Measurements from ENCODE around the gene TSTD2.
A peak's percentile ranks its signal among the peaks of the same experiment; 100 is the strongest.
"Not testable (repeated sequence)": the region's sequence is repeated elsewhere in the genome, so short reads cannot be mapped to it uniquely, and the experiment has no call there.

The TSTD2 gene

DNA sequence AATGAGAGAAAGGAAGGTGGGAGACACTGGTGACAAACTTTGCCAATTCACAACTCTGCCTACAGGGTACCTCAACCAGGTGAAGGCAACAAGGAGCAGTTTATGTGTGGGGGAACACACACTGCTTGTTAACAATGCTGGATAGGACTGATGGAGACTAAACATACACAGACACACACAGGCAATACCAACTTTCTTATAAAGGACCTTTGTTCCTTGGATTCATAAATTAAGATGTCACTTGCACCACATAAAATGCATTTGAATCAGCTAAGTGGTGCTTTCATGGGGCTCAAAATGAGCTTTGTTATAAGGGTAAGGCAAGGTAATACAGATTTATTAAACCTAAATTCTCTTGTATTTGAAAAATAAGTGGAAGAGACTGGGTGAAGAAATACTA, 4.0 kb downstream of the TSTD2 start:
- DNase-seq = no peak

DNA sequence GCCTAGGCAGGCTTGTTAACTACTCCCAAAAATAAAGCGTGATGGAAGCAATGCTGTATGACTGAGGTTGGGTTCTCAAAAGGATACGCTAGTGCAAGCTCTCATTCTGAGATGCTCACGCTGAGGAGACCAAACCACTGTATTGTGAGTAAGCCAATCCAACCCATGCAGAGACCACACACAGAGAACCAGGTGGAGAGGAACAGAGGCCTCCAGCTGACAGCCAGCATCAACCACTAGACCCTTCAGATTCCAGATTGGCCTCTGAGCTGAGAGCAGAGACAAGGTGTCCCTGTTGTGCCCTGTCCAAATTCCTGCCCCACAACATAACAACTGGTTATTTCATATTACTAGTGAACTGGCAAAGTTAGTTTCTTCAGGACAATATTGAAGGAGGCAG, 4.5 kb downstream of the TSTD2 start:
- no peak for DNase-seq

DNA sequence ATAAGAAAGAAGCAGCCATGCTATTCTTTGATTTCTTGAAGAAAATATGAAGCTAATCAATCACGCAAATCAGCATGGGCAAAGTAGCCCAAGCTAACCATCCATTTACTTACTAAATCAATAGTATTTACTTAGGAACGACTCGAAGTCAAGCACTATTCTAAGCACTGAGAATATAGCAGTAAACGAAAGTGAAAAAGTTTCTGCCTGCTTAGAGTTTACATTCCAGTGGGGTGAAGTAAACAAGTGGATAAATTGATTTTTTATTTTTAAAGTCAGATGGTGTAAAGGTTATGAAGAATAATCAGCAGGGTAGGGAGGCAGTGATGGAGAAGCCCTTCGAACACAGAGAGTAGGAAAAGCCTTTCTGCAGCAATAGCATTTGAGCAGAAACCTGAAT, 5.5 kb downstream of the TSTD2 start:
- no peak for DNase-seq

DNA sequence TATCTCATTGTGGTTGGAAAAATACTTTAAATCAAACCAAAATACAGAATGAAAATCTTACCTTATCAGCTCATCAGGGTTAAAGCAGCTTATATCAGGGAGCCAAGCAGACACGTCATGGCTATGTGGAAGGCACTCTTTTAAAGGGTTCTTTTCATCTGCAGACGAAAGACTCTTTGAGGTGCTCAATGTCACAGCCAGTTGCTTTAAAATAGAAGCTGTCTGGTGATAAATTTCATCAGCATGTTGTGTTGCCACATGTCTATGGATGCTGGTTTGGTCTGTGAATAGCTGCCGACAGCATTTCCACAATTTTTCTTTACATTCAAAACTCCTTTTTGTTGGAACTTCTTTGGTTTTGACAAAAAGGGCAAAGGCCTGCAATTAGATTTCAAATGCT, 7.5 kb downstream of the TSTD2 start:
- DNase-seq = no peak

DNA sequence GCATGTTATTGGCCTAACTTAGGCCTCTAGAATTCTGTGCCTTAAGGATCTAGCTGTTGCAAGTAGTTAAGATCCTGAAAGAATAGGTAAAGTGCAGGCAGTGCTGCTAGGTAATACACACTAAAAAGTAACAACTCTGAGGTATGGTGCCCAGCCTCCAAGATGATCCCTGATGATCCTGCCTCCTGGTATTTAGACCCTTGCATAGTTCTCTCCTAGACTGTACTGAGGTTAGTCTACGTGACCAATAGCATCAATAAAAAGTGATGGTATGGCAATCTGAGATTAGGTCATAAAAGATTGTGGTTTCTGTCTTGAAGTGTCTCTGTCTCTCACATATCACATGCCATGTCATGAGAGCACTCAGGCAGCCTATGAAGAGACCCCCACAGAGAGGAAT, 9.2 kb downstream of the TSTD2 start:
- DNase-seq = no peak

DNA sequence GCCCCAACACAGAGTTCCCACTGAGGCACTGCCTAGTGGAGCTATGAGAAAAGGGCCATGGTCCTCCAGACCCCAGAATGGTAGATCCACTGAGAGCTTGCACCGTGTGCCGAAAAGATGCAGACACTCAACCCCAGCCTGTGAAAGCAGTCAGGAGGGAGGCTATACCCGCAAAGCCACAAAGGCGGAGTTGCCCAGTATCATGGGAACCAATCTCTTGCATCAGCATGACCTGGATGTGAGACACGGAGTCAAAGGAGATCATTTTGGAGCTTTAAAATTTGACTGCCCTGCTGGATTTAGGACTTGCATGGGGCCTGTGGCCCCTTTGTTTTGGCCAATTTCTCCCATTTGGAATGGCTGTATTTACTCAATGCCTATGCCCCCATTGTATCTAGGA, 10.7 kb downstream of the TSTD2 start:
- DNase-seq = not testable (repeated sequence)

DNA sequence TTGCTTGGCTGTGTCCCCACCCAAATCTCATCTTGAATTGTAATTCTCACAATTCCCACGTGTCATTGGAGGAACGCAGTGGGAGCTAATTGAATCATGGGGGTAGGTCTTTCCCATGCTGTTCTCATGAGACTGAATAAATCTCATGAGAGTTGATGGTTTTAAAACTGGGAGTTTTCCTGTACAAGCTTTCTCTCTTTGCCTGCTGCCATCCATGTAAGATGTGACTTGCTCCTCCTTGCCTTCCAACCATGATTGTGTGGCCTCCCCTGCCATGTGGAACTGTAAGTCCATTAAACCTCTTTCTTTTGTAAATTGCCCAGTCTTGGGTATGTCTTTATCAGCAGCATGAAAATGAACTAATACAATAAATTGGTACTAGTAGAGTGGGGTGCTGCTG, 13.1 kb downstream of the TSTD2 start:
- not testable (repeated sequence) for DNase-seq

DNA sequence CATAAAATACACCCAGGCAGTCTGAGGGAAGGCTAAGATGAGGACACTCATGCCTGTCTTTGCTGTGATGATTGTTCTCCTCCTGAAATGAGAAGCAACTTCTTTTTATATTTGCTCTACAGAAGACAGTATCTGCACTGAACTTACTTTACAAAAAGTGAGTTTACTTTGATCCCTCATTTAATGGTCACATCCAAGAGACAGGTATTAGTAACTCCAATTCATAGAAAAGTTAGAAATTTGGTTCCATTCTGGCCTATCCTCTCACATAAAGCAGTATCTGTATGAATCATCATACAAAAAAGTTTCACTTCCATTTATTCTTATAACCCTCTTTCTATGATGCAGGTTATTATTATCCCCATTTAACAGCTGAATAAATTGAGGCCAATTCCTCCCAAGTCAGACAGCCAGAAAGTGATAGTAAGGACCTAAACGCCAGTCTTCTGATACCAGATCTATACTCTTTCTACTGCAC, 15.2 kb downstream of the TSTD2 start:
- peak; percentile 49 for DNase-seq

DNA sequence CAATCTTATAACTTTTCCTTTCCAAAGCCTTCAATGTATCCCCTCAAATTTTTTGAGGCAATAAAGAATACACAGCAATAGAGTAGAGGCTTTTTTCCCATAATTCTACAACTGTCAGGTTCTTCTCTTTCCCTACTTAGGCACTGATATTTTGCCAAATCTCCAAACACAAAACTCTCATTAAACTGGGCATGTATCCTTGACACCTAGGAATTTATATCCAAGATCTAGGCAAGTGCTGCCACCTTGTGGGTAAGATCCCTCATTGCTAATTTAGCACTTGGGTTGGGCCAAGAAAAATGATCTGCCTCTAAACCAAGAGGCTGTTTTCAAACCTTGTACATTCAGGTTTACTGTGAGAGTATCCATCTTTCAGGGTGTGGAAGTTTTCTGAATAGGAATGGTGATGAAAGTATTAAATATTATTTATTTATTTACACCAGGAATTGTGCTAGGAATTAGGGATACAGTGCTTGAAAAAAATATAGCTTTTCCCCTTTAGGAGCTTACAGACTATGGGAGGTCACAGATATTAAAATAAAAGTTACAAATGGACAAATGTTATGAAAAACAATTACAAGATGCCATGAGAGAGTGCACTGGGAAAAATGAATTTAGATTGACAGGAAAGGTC, 17.6 kb downstream of the TSTD2 start:
- DNase-seq = peak; percentile 66

DNA sequence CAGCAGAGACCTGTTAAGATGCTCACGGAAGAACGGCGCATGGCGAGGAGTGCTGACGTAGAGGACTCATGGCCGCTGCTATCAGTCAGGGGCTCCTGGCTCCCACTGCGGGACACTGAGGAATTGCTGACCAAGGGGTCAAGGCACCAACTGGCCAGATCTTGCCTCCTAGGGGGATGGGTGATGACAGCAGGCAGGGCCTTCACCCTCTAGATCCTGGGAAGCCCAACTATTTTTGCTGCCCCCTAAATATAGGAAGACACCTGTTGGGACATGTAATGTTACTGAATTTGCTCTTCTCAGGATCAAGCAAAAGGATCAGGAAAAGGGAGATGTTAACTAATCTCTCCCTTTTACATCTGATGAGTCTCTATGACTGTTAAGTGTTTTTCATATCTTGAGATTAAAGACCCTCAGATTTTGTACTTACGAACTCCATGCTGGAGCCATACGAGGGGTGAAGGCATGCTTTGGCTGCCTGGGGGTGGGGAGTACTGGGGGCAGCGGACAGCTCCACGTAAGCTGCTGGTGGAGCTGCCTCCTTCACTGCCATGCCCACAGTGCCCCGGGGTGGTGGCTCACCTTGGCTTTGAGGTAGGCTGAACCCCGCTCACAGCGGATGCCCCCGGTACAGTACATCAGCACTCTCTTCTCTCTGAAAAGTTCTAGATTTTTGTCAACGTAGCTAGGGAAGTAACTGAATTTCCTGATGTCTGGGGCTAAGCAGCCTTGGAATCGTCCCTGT, 28.1 kb downstream of the TSTD2 start:
- no peak for DNase-seq

DNA sequence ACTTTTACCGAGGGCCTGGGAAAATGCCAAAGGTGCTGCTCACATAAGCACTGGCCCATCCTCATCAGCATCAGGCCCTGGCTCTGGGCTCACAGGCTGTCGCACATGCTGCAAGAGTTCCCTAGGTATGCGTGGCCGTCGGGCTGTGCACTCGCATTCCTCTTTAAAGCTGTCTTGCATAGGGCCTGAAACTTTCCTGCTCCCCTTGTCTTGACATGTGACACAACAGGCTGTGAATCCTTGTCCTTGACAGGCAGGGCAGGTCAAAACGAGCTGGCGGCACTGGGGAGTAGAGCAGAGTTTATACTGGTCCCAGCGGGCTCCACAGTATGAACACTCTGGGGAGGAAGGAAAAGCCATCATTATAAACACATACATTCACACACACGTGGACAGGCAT, 30.7 kb downstream of the TSTD2 start:
- no peak for DNase-seq

DNA sequence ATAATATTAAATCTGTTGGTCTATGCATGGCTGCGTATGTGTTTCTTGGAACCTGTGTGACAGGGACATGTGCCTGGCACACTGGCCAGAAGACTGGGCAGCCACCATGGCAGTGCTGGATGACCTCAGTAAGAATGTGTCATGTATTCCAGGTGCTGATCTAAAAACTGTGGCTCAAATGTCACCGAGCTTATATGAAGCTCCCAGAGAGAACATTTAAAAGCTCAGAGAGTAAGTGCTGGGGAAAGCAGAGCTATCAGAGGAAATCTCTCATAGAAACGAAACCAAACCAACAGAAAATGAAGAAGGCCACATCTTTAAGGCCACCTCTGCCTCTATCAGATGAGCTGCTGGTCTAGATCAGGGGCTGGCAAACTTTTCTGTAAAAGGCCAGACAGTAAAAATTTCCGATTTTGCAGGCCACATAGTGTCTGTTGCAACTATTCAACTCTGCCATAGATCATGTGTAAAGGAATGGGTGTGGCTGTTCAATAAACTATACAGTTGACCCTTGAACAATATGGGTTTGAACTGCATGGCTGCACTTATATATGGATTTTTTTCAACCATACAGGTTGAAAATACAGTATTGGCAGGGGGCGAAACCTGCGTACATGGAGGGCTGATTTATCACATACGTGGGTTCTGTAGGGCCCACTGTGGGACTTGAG, 31.8 kb downstream of the TSTD2 start:
- no peak for DNase-seq

DNA sequence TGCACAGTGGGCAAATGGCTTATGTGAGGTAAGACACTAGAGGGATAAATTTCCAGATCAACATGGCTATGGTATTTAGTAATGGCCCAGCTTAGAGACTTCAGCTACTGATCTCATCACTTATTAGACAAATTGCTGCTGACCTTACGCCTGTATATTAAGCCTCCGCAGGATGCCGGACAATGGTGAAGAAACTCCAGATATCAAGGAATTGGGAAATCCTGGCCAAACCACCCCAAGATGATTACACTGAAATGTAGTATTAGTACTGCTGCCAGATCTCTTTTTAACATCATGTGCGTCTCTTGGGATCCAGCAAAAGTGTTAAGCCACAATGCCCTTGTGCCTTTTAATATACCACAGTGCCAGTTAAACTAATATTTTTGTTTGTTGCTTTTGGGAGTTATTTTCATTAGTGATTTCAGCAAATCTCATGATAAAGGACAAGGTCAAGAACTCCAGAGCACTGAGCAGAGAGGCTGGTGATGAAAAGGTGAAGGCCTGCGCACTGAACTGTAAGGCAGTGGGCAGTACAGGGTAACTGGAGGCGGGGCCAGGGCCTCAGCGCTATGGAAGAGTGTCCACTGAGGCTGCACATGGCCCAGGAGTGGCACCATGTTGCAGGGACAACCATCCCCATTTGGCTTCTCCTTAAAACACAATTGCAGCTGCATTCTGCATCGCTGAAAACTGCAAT, 32.5 kb downstream of the TSTD2 start:
- no peak for DNase-seq

DNA sequence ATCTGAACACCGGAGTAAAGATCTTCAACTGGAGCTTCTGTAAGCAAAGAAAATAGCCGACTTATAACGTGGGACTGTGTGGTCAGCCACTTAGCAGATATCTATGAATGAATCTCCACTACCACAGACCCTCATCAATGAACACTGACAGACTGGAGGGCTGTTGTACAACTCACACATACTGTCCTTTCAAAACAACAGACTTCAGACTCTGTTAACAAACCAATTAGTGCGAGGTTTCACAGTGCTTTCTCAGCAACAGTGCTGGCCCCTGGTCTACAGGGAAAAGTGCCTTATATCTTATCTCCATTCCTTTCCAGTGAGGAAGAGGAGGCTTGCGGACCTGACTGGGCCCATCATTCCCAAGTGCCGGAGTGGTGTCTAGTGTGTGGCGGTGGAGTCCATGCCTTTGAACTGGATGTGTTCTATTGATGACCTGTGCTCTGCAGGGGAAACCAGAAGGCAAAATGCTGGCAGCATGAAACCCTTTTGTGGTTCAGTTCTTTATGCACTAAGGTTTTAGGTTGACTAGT, 33.8 kb downstream of the TSTD2 start:
- DNase-seq = no peak

DNA sequence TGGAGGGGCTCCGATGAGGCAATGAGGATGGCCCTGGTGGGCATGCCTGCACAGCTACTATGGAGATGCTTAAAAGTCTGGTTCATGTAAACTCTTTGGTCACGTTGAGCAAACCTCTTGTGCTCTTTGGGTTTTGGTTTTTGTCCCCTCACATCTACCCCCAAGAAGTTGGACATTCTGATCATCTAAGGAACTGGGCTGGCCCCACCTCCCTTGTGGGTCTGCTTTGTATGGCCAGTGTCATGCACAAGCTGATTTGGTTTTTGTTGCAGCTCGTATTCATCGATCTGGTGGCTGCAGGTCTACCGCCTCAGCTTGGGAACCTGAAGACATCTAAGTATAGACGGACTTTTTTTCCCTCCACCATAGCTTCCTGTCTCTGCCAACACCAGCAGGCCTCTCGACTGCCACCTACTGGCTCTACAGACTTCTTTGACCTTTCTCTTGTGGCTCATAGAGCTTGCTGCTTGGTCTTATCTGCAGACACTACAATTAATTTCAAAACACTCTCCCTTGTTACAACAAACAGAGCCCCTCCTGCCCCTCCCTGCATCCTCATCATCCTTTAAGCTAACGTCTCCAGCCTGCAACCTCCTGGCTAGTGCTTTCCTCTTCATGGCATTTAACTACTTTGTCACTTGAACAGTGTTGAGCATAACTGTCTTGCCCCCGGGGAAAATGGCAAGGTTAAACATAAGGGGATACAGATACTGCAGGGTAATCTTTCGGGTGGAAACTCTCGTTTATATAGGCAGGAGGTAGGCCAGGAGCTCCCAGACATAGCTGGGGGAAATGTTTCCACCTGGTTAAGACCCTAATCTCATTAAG, 34.5 kb downstream of the TSTD2 start:
- peak; percentile 83 for DNase-seq

DNA sequence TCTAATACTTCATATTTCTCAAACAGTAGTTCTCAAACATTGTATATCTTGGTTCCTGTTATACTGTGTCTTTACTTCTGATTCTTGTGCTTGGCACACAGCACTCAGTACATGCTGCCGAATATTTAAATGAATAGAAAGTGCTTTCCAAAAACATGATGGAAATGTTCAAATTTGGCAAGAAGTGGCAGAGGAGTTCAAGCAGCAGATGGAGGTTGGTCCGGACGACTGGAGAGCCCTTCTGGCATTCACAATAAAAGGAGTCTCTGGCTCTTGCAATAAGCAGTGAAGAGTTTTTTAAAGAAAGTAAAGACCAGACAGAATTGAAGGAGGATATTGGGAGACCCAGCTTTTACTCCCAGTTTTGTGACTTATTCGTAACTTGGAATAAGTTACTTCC, 36.3 kb downstream of the TSTD2 start:
- no peak for DNase-seq

DNA sequence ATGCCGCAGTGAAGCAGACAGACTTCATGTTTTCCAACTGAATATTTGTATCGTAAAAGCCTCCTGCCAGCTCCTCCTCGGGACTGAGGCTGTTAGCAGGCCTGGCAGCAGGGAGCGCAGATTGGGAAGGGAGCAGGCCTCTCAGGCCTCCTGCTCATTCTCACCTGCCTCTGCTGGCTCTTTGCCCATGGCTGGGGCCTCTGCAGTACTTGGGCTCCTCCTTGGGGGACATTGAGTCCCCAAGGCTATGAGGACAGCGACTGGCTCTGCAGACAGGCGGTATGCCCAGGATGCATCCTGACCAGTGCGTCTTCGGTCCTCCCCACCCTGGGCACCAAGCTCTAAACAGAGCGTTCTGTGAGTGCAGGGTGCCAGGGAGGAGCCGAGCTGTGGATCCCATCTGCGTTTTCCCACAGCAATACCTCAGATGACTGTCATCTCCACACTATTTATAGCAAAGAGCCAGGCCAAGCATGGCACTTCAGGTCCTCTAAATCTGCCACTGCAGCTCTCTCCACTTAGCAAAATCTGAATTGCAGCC, 38.7 kb downstream of the TSTD2 start:
- no peak for DNase-seq

DNA sequence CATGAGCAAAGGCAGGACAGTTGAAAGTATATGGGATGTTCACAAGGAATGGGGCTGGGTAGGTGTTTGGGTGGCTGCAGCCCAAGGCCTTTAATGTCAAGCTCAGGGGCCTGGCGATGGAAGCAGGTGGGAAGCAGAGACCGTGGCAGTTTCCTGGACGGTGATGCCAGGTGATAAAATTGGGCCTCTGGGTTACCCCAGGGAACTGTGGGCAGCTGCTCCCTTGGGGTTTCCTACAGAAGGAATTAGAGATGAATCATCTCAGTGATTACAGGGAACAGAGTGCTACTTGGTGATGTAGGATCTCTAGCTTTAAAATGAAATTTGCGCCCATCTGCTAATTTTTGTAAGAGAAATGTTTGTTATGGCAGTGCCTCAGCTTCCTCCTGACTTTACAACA, 39.2 kb downstream of the TSTD2 start:
- DNase-seq = no peak

DNA sequence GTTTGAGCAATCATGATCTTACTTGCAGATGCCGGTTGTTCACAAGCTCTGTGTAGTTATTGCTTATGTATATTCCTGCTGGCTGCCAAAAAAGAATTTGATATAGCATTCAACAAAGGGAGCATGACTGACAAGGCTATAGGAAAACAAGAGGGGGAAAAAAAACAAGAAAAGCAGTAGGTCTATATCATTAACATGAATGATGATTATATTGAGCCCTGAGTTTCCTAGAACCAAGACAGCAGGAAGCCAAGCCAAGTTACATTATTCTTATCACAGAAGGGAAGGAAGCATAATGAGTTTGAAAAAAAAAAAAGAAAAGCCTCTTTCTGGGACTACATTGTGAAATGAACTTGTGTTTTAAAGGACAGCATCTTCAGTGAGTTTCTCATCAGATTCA, 41.0 kb downstream of the TSTD2 start:
- no peak for DNase-seq

DNA sequence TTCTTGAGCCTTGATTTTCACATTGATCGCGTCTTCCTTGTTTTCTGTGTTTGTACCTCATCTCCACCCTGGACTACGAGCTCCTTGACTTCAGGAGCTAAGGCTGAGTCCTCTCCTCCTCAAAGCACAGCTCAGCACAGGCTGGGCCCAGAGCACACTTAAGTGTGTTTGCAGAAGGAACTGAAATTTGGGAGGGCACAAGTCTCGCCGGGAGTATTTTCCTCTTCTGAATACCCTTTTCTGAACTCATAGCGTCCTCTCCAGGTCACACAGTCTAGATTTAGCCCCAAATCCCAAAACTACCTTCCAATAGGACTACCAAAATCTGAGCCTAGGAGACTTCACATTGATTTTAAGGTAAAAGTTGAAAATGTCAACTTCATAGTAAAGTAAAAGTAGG, 41.6 kb downstream of the TSTD2 start:
- DNase-seq = no peak

DNA sequence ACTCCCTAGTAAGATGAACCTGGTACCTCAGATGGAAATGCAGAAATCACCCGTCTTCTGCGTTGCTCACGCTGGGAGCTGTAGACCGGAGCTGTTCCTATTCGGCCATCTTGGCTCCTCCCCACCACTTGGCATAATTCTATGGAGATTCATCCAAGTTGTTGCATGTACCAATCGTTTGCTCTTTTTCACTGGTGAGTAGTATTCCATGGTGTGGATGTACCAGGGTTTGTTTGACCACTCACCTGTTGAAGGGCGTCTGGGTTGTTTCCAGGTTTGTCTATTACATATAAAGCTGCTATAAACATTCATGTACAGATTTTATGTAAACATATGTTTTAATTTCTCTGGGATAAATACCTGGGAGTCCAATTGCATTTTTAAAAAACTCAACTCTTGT, 46.3 kb downstream of the TSTD2 start:
- not testable (repeated sequence) for DNase-seq

DNA sequence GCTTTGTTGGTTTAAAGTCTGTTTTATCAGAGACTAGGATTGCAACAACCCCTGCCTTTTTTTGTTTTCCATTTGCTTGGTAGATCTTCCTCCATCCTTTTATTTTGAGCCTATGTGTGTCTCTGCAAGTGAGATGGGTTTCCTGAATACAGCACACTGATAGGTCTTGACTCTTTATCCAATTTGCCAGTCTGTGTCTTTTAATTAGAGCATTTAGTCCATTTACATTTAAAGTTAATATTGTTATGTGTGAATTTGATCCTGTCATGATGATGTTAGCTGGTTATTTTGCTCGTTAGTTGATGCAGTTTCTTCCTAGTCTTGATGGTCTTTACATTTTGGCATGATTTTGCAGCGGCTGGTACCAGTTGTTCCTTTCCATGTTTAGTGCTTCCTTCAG, 48.4 kb downstream of the TSTD2 start:
- not testable (repeated sequence) for DNase-seq

Measured in activated CD4-positive, alpha-beta T cell treated with anti-CD3 and anti-CD28 coated beads, Interleukin-10, Interleukin-2, amounts not matched to agents 100 ng/mL and 50 ng/mL, durations not matched to agents 16 hours and 8 hours (primary cell).